Spinal cord (tissue), 10 donors: Measurements from ENCODE around the gene VDAC2. TPM values are rescaled to one million over a fixed set of nuclear protein-coding genes. Genes with fewer than 3 reads are reported as not detected.
"Not testable (repeated sequence)": the region's sequence is repeated elsewhere in the genome, so short reads cannot be mapped to it uniquely, and the experiment has no call there.

ENCODE experiments used
- DNase-seq, 6 donors: peaks; one replicate each; pipeline versions ENCODE4 v3.0.0 to v3.0.0-alpha.2; 2013 to 2015; ENCODE audit warnings: low spot score in 6 of 6, low read depth in 4 of 6
- H3K27ac ChIP-seq: one replicate; pipeline ENCODE4 v1.5.1; 2013; ENCODE audit warnings: low read depth, low read length, control low read depth
- H3K27me3 ChIP-seq: one replicate; pipeline ENCODE4 v1.6.1; 2013; ENCODE audit warnings: low read length; ENCODE audit not compliant: control insufficient read depth, insufficient read depth
- H3K36me3 ChIP-seq: one replicate; pipeline ENCODE4 v1.6.1; 2013; ENCODE audit warnings: low read length; ENCODE audit not compliant: control insufficient read depth, insufficient read depth
- H3K4me1 ChIP-seq: one replicate; pipeline ENCODE4 v1.6.1; 2013; ENCODE audit warnings: low read length; ENCODE audit not compliant: control insufficient read depth, insufficient read depth
- H3K4me3 ChIP-seq: one replicate; pipeline ENCODE4 v1.5.1; 2013; ENCODE audit warnings: low read depth, low read length, control low read depth
- H3K9me3 ChIP-seq: one replicate; pipeline ENCODE4 v1.6.1; 2013; ENCODE audit warnings: low read length; ENCODE audit not compliant: control insufficient read depth, insufficient read depth
- WGBS: methylation state at CpG from one replicate; pipeline ENCODE4 v1.1.5; 2013; ENCODE audit warnings: missing lambda C conversion rate; ENCODE audit not compliant: insufficient coverage; 5-methylcytosine and 5-hydroxymethylcytosine counted together
- polyA plus RNA-seq, 2 donors: library from polyadenylated mRNA; unstranded; fragments of 120-200 nt; gene quantifications; one replicate each; pipeline ENCODE4 v1.2.1, GENCODE V29; 2013; ENCODE audit not compliant: insufficient read length in 2 of 2
- total RNA-seq, 2 donors: library from RNA; depleted of rRNA in 1 of 2; stranded (reverse); fragments of 120-200 nt in 1 of 2; fragments of >200 nt in 1 of 2; gene quantifications; one replicate each; pipeline versions ENCODE4 v1.2.3 to v1.2.4, GENCODE V29; 2013 to 2014
- donor health status: healthy.

VDAC2 gene
- total and polyA plus RNA-seq, 4 donors = 119 to 229 (median 181) TPM

GRCh38 chr10:75195035-75195763, 15.4 kb upstream of the VDAC2 start:
- 100% methylated on average over 3 of the region's 6 CpGs for WGBS
- H3K27ac ChIP-seq = no peak overlapping the region

GRCh38 chr10:75197066-75197465, 13.5 kb upstream of the VDAC2 start:
- H3K27me3 ChIP-seq = no peaks in the 10 kb centered on the region
- H3K4me1 ChIP-seq = peaks cover 6% of the 10 kb centered on the region
- no peak overlapping the region for H3K4me3 ChIP-seq
- no peak overlapping the region for H3K27ac ChIP-seq
- 63% methylated on average over 1 of the region's 3 CpGs for WGBS
- DNase-seq = no peak
- H3K36me3 ChIP-seq = peaks cover 3% of the 10 kb centered on the region
- no peaks in the 10 kb centered on the region for H3K9me3 ChIP-seq

More at GRCh38 chr10:75195035-75195763, 15.4 kb upstream of the VDAC2 start:
- H3K4me3 ChIP-seq = no peak overlapping the region
- H3K36me3 ChIP-seq = peaks cover 5% of the 10 kb centered on the region
- no peaks in the 10 kb centered on the region for H3K27me3 ChIP-seq
- H3K4me1 ChIP-seq = peaks cover 6% of the 10 kb centered on the region
- no peak for DNase-seq
- H3K9me3 ChIP-seq = no peaks in the 10 kb centered on the region

- Histone ChIP-seq H3K4me1 (peaks cover 6% of the 10 kb centered on the region), H3K9me3 (no peaks in the 10 kb centered on the region), H3K27me3 (no peaks in the 10 kb centered on the region), H3K27ac (peak overlapping the region; percentile 48), H3K4me3 (no peak overlapping the region), H3K36me3 (peaks cover 2% of the 10 kb centered on the region)
- peak in 1 of 6 donors; percentile 39 for DNase-seq
- WGBS = 43% methylated on average over 1 of the region's 2 CpGs
Measured at GRCh38 chr10:75197906-75198305, 12.7 kb upstream of the VDAC2 start.

GRCh38 chr10:75199949-75200348, 10.6 kb upstream of the VDAC2 start:
- H3K27ac ChIP-seq, H3K4me1 ChIP-seq, H3K4me3 ChIP-seq, H3K36me3 ChIP-seq, H3K9me3 ChIP-seq, DNase-seq, H3K27me3 ChIP-seq: not testable (repeated sequence)
- WGBS = 98% methylated on average over 4 of the region's 6 CpGs

GRCh38 chr10:75201793-75202307, 8.7 kb upstream of the VDAC2 start:
- H3K9me3 ChIP-seq = no peaks in the 10 kb centered on the region
- 90% methylated on average over 6 of the region's 9 CpGs for WGBS
- no peak for DNase-seq
- H3K27ac ChIP-seq = no peak overlapping the region
- H3K4me1 ChIP-seq = peaks cover 6% of the 10 kb centered on the region
- H3K4me3 ChIP-seq = no peak overlapping the region
- peaks cover 2% of the 10 kb centered on the region for H3K36me3 ChIP-seq
- H3K27me3 ChIP-seq = no peaks in the 10 kb centered on the region

- no peaks in the 10 kb centered on the region for H3K27me3 ChIP-seq
- 91% methylated on average over 1 of the region's 1 CpG for WGBS
- H3K4me3 ChIP-seq = no peak overlapping the region
- no peak for DNase-seq
- H3K4me1 ChIP-seq = peaks cover 6% of the 10 kb centered on the region
- H3K27ac ChIP-seq = no peak overlapping the region
- no peaks in the 10 kb centered on the region for H3K9me3 ChIP-seq
- H3K36me3 ChIP-seq = peaks cover 2% of the 10 kb centered on the region
Measured at GRCh38 chr10:75202321-75203045, 8.1 kb upstream of the VDAC2 start.

GRCh38 chr10:75203046-75203620, 7.5 kb upstream of the VDAC2 start:
- H3K27ac ChIP-seq, H3K9me3 ChIP-seq, H3K36me3 ChIP-seq, H3K27me3 ChIP-seq, DNase-seq, H3K4me3 ChIP-seq, H3K4me1 ChIP-seq: not testable (repeated sequence)
- 94% methylated on average over 6 of the region's 11 CpGs for WGBS

GRCh38 chr10:75203724-75204123, 6.9 kb upstream of the VDAC2 start:
- Histone ChIP-seq H3K4me3 (no peak overlapping the region), H3K36me3 (peaks cover 2% of the 10 kb centered on the region), H3K9me3 (no peaks in the 10 kb centered on the region), H3K27me3 (no peaks in the 10 kb centered on the region), H3K27ac (no peak overlapping the region), H3K4me1 (peaks cover under 1% of the 10 kb centered on the region)
- WGBS = 72% methylated on average over 5 of the region's 5 CpGs
- DNase-seq = no peak

GRCh38 chr10:75205908-75206307, 4.7 kb upstream of the VDAC2 start:
- peaks cover 2% of the 10 kb centered on the region for H3K36me3 ChIP-seq
- no peak overlapping the region for H3K27ac ChIP-seq
- 100% methylated on average over 1 of the region's 2 CpGs for WGBS
- no peaks in the 10 kb centered on the region for H3K9me3 ChIP-seq
- peaks cover 8% of the 10 kb centered on the region for H3K4me1 ChIP-seq
- H3K27me3 ChIP-seq = no peaks in the 10 kb centered on the region
- no peak for DNase-seq
- no peak overlapping the region for H3K4me3 ChIP-seq
